HTERT RPE-1 (cell line): ENCODE data around the gene ZMYND10.

Source experiments
- in situ Hi-C: fragments of 300-500 bp; cut with MboI; formaldehyde crosslinking; loops from 4 replicates; pipeline ENCODE4 v1.14.3; 2020; ENCODE audit warnings: low sequenced_read_pairs

The ZMYND10 gene

GRCh38 chr3:50371133-50371685, 25.7 kb upstream of the ZMYND10 start:
- in situ Hi-C loops: no loop called here

GRCh38 chr3:50370594-50370993, 25.1 kb upstream of the ZMYND10 start:
- in situ Hi-C loops: no loop called here

DNA sequence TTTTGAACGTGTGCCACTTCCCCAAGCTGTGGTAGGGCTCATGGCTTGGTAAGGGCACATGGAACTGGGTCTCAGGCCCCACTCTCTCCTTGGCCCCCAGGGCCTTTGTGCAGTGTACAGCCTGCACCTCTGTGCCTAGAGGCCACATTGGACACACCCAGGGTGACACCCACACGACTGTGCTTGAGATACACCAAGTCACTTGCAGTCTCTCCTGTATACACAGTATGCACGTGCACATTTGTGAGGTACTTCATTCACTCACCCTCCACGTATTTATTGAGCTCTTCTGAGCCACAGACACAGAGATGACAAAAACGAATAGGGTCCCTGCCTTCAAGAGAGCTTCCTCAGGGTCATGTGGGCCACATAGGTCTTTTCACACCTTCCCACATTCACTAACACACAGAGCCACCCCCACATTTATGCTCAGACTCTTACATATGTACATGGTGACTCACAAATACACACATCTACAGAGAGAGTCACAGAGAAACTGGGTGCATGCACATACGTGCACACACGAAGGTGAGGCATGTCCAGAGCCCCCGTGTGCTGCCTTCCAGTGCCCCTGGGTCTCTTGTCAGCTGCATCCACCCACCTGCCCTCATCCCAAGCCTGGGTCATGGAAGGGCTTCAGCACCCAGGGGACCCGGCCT, 23.6 kb upstream of the ZMYND10 start:
- in situ Hi-C loops: no loop called here

GRCh38 chr3:50365842-50366220, 20.3 kb upstream of the ZMYND10 start:
- in situ Hi-C loops: no loop called here

DNA sequence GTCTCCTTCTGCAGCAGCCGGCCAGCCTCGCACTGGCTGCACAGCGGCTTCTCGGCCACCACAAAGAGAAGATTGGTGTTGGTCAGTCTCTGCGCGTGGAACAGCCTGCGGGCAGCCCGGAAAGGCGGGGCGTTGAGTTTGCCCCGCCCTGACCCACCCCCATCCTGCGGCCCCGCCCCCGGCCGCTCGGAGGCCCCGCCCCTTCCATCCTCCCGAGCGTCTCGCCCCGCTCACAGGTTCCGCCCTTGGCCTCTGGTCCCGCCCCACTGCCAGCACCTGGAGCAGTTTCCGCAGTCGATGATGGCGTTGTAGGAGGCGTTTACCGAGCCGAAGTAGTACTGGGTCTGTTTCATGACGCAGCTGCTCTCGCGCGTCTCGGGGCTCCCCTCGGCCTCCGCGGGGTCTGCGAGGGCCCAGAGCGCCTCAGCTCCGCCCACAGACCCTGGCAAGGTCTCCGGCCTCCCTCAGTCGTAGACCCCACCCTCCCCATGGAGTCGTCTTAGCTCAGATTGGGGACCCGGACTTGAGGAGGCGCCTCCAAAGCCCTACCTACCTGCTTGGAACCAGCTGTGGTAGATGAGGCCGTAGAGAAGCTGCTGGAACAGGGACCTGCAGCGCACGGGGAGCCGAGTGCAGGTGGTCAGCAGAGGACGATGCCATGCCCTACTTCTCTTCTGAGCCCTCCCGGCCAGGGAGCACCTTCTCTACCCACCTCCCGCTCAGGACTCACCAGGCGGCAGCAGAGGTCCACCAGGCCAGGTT, 19.7 kb upstream of the ZMYND10 start:
- in situ Hi-C loops: no loop called here

- in situ Hi-C loops: no loop called here
Observed at GRCh38 chr3:50364573-50365079, 19.1 kb upstream of the ZMYND10 start.

GRCh38 chr3:50359760-50360110, 14.2 kb upstream of the ZMYND10 start:
- in situ Hi-C loops: no loop called here

- in situ Hi-C loops: no loop called here
Observed at GRCh38 chr3:50358911-50359759, 13.6 kb upstream of the ZMYND10 start, which contains the start of gene TMEM115. Gene TMEM115, minus strand, starts transcription at chr3:50359521. Its CDS starts 458 bp downstream, at chr3:50359063.

- in situ Hi-C loops: no loop called here
Observed at GRCh38 chr3:50358355-50358910, 12.9 kb upstream of the ZMYND10 start.

DNA sequence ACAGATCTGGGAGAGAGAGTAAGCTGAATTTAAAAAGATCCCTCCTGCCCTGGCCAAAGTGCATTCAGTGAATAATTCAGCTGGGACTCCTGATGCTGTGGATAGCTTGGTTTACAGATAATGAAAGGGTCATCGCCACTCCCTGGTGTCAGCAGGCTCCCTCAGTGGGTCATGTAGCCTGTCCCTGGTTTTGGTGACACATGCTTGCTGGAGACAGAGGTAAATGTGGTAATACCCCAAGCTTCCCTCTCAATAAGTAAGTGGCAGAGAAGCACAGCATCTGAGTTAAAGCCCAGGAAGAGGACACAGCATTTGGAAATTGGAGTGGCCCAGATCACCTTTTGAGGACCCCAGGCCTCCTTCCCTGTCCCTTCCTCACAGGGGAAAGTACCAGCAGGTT, 11.9 kb upstream of the ZMYND10 start:
- in situ Hi-C loops: no loop called here

DNA sequence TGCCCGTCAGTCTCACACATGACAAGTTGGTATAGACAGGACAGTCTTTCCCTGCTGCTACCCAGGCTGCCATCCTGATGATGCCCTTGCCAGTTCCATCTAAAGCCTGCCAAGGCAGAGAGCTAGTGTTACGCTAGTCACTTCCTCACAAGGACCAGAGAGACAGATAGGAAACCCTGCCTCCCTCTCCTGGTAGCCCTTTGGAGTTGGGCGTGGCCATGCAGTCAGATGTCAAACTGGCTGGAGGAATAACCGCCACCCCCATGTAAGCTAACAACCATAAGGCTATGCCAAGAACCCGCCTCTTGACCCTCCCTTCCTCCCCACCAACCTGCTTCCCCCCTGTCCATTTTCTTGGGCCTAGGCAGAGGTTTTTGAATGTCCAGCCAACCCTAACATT, 11.0 kb upstream of the ZMYND10 start:
- in situ Hi-C loops: no loop called here

DNA sequence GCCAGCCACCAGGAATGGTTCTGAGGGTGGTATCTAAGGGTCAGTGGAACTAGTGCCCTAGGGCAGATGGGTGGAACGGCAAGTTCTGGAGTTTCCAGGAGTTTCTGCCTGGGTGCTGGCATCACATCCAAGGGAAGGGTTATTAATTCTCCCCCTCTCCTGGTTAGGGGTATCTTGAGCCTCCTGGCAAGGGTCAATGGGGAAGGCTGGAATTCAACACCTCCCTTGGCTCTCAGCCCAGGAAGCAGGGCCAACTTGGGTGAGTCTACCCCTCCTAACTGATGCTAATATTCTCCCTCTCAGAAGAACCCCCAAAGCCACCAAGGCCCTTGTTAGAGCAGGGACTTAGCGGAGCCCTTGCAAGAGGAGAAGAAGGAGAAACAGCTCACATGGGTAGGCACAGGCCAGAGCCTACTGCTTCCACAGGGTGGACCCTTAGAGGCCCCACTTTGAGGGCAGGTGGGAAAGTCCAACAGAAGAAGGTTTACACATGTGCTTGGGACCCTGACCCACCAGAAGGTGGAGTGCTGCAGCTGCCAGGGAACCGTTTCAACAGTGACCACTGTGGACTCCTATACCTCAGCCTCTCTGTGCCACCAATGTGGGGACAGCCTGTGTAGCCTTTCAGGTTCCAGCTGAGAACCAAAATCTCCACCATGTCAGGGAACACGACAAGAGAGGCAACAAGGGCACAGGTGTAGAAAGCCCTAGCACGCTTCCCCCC, 10.5 kb upstream of the ZMYND10 start:
- in situ Hi-C loops: no loop called here

DNA sequence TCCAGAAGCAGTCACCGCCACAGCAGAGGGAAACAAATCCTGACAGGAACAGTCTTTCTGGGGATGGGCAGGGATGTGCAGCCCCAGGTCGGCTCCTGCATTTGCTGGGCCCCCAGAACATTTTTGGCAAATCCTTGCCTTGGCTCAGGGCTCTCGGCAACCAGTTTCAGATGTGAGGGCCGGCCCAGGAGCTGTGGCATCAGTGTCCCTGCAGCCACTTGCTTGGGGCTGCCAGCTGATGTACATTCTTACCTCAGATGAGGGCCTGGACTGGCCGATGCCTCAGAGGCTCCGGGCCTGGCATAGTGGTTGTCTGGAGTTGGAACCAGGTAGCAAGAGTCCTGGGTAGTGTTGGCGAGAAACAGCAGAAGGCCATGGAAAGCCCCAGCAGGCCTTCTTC, 9.3 kb upstream of the ZMYND10 start:
- in situ Hi-C loops: no loop called here

DNA sequence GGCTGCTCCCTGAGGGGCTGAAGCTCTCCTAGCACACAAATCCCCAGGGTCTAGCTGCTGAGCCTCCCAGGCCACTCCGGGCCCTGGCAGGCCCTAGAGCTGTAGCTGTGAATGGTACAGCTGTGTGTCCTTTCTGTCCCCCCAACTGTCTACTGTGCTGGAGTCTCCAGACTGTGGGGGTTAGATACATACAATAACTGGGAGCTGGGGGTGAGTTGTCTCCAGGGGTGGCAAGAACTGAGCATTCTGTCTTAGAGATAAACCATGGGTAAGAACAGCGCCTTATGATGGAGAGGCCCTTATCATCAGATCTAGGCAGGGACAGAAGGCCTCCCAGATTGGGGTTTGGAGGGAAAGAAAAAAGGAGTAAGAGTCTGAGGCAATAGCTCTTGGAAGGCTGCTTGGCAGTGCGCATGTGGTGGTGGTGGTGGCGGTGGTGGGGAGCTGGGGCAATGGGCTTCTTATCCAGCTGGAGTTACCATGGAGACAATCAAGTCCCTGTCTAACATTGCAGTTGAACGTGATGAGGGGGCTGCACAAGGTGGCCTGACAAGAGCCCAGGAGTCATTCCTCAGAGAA, 8.7 kb upstream of the ZMYND10 start:
- in situ Hi-C loops: no loop called here

GRCh38 chr3:50353245-50354004, 7.9 kb upstream of the ZMYND10 start:
- in situ Hi-C loops: no loop called here

DNA sequence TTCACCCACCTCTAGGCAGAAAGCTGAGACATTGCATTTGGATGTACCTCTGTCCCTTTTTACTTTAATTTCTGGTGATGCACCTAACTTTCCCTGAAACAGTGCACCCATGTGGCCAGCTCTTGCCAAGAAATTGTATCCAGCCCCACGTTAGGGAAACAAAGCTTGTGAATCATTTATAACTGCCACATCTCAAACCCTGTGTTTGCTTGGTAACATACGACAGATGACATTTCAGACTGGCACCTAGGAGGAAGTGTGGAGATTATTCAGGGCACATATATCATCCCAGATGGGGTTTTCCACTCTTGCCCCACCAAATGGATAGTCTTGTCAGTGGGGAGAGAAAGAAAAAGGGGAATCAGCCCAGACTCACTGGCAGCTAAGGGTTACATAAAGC, 7.2 kb upstream of the ZMYND10 start:
- in situ Hi-C loops: no loop called here

- in situ Hi-C loops: no loop called here
Observed at GRCh38 chr3:50351323-50351697, 5.8 kb upstream of the ZMYND10 start.

- in situ Hi-C loops: no loop called here
Observed at GRCh38 chr3:50350527-50351322, 5.2 kb upstream of the ZMYND10 start, which contains the start of the genes CYB561D2 and NPRL2. Gene CYB561D2, plus strand, starts transcription at chr3:50350862. Its CDS starts 572 bp downstream, at chr3:50351434. Gene NPRL2, minus strand, starts transcription at chr3:50350775. Its CDS starts 123 bp downstream, at chr3:50350652.
